Heart right ventricle (tissue), 16 donors: ENCODE measurements around the gene PLCB4. TPM values are rescaled to one million over a fixed set of nuclear protein-coding genes. Genes with fewer than 3 reads are reported as not detected.

Experiments
- ATAC-seq, 8 donors: fragments of 200-7000 bp; cut with Tn5 transposase; one replicate each; pipeline ENCODE4 v1.9.1; 2020; ENCODE audit warnings: mild to moderate bottlenecking in 8 of 8, moderate library complexity in 8 of 8, moderate number of reproducible peaks in 1 of 8
- DNase-seq, 2 donors: peaks; one replicate each; pipeline ENCODE4 v3.0.0-alpha.2; 2020
- H3K27ac ChIP-seq, 10 donors: fragments of 200-600 bp; sonication (generic) in 2 of 10; one replicate each; pipeline versions ENCODE4 v1.5.0 to v1.8.0; 2020 to 2022; ENCODE audit warnings: mild to moderate bottlenecking in 3 of 10
- H3K27me3 ChIP-seq, 7 donors: fragments of 200-600 bp; one replicate each; pipeline ENCODE4 v1.8.0; 2021 to 2022; ENCODE audit warnings: mild to moderate bottlenecking in 2 of 7
- H3K36me3 ChIP-seq, 9 donors: fragments of 200-600 bp; sonication (generic) in 1 of 9; one replicate each; pipeline versions ENCODE4 v1.5.0 to v1.8.0; 2020 to 2022; ENCODE audit warnings: mild to moderate bottlenecking in 2 of 9
- H3K4me1 ChIP-seq, 9 donors: fragments of 200-600 bp; sonication (generic) in 1 of 9; one replicate each; pipeline versions ENCODE4 v1.5.0 to v1.8.0; 2020 to 2022; ENCODE audit warnings: mild to moderate bottlenecking in 4 of 9
- H3K4me3 ChIP-seq, 10 donors: fragments of 200-600 bp; sonication (generic) in 2 of 10; one replicate each; pipeline versions ENCODE4 v1.5.0 to v1.8.0; 2020 to 2022; ENCODE audit warnings: mild to moderate bottlenecking in 7 of 10, moderate library complexity in 2 of 10
- H3K9me3 ChIP-seq, 11 donors: fragments of 200-600 bp in 10 of 11; sonication (generic) in 2 of 11; one replicate each; pipeline versions ENCODE4 v1.5.0 to v1.8.0; 2013 to 2022; ENCODE audit warnings: mild to moderate bottlenecking in 2 of 11, control low read depth in 1 of 11, moderate library complexity in 1 of 11
- WGBS, 2 donors: extraction: QIAGEN DNeasy Blood & Tissue Kit; methylation state at CpG; one replicate each; pipeline ENCODE4 v1.1.7; 2013; ENCODE audit warnings: inconsistent platforms in 1 of 2; 5-methylcytosine and 5-hydroxymethylcytosine counted together
- intact Hi-C, 10 donors: fragments of 100-400 bp; cut with DNase I; formaldehyde crosslinking; loops; one replicate each; pipeline versions ENCODE4 v1.11.1 to v1.14.2; 2022
- polyA plus RNA-seq, 2 donors: library from polyadenylated mRNA; stranded (reverse); fragments of 200-250 nt; gene quantifications; one replicate each; pipeline ENCODE4 v1.2.3, GENCODE V29; 2013
- total RNA-seq, 10 donors: library from RNA; stranded (reverse); fragmentation: NEBNext Ultra II Directional in 3 of 10; extraction: Animal tissue kit (Norgen Biotek cat#: 25700) in 3 of 10; gene quantifications; one replicate each; pipeline versions ENCODE4 v1.2.1 to v1.2.4, GENCODE V29; 2021 to 2023
- TF ChIP-seq, protein P1 (sequence below), 9 donors: fragments of 200-600 bp; sonication (generic) in 2 of 9; IDR thresholded peaks; one replicate each; pipeline versions ENCODE4 v1.5.0 to v1.8.0; 2021 to 2022; ENCODE audit warnings: antibody characterized with exemption in 9 of 9, mild to moderate bottlenecking in 5 of 9, moderate library complexity in 1 of 9
- donor health status: Arrhythmogenic right ventricular cardiomyopathy.
- donor health status: ischemic (EF 13 %, LVEDD 7.1; RV severe dilation, severe dysfunction).
- donor health status: healthy with polysubstance abuse.
- donor health status: DM: no; HTN: yes; CAD: no.
- donor health status: DM: no; HTN: no; CAD: no.
- donor health status: ischemic (EF 25% LVEDD 6.9; RV normal size, moderate dysfunction).
- donor health status: ischemic (EF 25% LVEDD 5.7; RV mildly dilated, moderate dysfunction).
- donor health status: healthy.
- donor health status: DM: yes; HTN: yes; CAD: no.
- donor health status: Ischemic cardiomyopathy.
- donor health status: ischemic (EF 35%, LVEDD 5.7; RV mildly dilated, moderate dysfunction).
- donor health status: nonischemic (EF 11% LVEDD 7.7; RV severe dilation, severe dysfunction).
- donor health status: DM: yes; HTN: yes; CAD: no.
- donor health status: PGD.
- donor health status: ischemic (EF 29% LVEDD 5.4; RV normal size, mild dysfunction).
- donor health status: nonischemic (EF 23%, LVEDD 6.1; RV moderate dilation, normal function).

PLCB4 gene
- total and polyA plus RNA-seq, 12 donors = 3.6 to 33.3 (median 28.4) TPM

DNA sequence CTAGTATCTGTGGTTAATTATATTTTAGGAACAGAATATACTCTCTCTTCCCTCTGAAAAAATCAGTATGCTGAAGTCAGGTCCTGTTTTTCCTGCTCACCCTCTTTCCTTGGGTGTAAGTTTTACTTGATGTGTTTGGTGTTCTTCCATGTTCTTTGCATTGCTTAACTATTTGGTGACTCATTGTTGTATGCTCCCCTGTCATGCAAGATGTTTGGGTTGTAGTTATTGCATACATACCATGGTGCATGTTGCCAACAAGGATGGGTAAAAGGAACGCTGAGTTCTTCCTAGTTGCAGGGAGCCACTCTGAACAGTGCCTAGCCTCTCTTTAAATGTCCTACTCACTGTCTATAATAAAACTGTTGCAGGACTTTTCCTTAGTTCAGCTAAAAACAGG is 237.6 kb downstream of the PLCB4 start:
- H3K4me1 ChIP-seq = peaks cover under 1 to 15% (median 12%) of the 10 kb centered on the region in 9 donors
- ATAC-seq (peak in 1 of 8 donors; percentile 20), DNase-seq (no peak)
- H3K4me3 ChIP-seq = no peak overlapping the region
- TF ChIP-seq, protein P1, sequence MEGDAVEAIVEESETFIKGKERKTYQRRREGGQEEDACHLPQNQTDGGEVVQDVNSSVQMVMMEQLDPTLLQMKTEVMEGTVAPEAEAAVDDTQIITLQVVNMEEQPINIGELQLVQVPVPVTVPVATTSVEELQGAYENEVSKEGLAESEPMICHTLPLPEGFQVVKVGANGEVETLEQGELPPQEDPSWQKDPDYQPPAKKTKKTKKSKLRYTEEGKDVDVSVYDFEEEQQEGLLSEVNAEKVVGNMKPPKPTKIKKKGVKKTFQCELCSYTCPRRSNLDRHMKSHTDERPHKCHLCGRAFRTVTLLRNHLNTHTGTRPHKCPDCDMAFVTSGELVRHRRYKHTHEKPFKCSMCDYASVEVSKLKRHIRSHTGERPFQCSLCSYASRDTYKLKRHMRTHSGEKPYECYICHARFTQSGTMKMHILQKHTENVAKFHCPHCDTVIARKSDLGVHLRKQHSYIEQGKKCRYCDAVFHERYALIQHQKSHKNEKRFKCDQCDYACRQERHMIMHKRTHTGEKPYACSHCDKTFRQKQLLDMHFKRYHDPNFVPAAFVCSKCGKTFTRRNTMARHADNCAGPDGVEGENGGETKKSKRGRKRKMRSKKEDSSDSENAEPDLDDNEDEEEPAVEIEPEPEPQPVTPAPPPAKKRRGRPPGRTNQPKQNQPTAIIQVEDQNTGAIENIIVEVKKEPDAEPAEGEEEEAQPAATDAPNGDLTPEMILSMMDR (IDR thresholded peaks at IDR 0.05) = no peak
- intact Hi-C loops = no loop called here
- peaks cover 0 to 16% (median 0%) of the 10 kb centered on the region in 9 donors for H3K36me3 ChIP-seq
- no peaks in the 10 kb centered on the region for H3K9me3 ChIP-seq
- WGBS, 2 donors = 82 to 91% methylated on average over 1 of the region's 1 CpG
- no peak overlapping the region for H3K27ac ChIP-seq
- H3K27me3 ChIP-seq = no peaks in the 10 kb centered on the region

DNA sequence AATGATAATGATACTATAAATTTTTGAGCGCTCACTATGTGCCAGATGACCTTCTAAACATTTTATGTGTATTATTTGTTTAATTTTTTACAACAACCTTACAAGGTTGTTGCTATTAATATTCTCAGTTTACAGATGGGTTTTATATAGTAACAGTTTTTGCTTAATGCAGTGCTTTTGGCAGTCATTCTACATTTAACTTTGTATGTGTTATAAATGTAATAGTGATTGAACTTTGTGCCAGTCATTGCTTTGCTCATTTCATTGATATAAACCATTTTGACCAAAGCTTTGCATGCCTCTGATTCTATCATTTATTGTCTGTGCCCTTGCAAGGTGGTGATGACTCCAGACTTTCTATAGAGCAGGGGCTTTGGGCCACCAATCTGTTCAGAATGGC is 239.2 kb downstream of the PLCB4 start:
- H3K27ac ChIP-seq = no peak overlapping the region
- H3K9me3 ChIP-seq = no peaks in the 10 kb centered on the region
- no peak overlapping the region for H3K4me3 ChIP-seq
- TF ChIP-seq, protein P1 (IDR thresholded peaks at IDR 0.05) = no peak
- DNase-seq = no peak
- intact Hi-C loops = no loop called here
- no peaks in the 10 kb centered on the region for H3K27me3 ChIP-seq
- peaks cover 0 to 16% (median 0%) of the 10 kb centered on the region in 9 donors for H3K36me3 ChIP-seq
- 98 to 99% methylated on average over 1 of the region's 1 CpG for WGBS, 2 donors
- H3K4me1 ChIP-seq = peaks cover 0 to 4% (median 0%) of the 10 kb centered on the region in 9 donors
- ATAC-seq = no peak

DNA sequence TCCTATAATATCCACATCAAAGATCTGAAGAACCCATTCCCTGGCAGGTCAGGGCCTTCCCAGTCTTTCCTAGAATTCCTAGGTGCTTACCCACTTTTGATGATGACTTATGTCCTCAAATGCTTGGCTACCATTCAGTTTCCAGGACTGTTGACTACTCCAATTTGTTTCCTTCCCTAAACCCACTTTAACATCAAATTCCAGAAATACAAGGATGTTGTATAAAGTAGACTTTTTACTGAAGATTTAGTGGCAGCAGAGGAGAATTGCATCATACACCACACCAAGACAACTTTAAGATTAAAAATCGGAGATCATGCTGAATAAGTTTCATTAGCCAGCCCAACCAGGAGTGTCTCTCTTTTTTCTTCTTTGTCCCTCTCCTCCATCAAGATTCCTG is 242.2 kb downstream of the PLCB4 start:
- Histone ChIP-seq H3K27ac (no peak overlapping the region), H3K9me3 (no peaks in the 10 kb centered on the region), H3K4me3 (no peak overlapping the region), H3K36me3 (peaks cover 0 to 19% (median 0%) of the 10 kb centered on the region in 9 donors), H3K4me1 (peaks cover 0 to 4% (median 0%) of the 10 kb centered on the region in 9 donors), H3K27me3 (no peaks in the 10 kb centered on the region)
- ATAC-seq (no peak), DNase-seq (no peak)
- 72 to 87% methylated on average over 1 of the region's 1 CpG for WGBS, 2 donors
- TF ChIP-seq, protein P1 (IDR thresholded peaks at IDR 0.05) = no peak
- intact Hi-C loops = no loop called here

DNA sequence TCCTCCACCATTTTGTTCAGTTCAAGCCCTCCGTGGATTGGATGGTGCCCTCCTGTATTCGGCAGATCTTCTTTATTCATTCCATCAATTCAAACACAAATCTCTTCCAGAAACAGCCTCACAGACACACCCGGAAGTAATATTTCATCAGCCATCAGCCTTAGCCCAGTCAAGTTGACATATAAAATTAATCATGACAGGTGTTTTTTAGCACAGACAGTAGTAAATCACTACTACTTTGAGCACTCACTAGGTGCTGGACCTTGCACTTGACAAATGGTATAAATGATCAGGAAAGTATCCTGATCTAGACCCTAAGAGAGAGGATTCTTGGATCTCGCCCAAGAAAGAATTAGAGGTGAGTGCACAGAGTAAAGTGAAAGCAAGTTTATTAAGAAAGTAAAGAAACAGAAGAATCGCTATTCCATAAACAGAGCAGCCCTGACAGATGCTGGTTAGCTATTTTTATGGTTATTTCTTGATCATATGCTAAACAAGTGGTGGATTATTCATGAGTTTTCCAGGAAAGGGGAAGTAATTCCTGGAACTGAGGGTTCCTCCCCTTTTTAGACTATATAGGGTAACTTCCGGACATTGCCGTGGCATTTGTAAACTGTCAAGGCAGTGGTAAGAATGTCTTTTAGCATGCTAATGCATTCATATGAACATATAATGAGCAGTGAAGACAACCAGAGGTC is 250.9 kb downstream of the PLCB4 start:
- Histone ChIP-seq H3K27me3 (no peaks in the 10 kb centered on the region), H3K4me3 (peak overlapping the region in 2 of 10 donors; percentile 16 to 18), H3K9me3 (no peaks in the 10 kb centered on the region), H3K36me3 (no peaks in the 10 kb centered on the region), H3K4me1 (peaks cover 0 to 25% (median 12%) of the 10 kb centered on the region in 9 donors), H3K27ac (peak overlapping the region in 3 of 10 donors; percentile 15 to 67 (median 20))
- intact Hi-C loops = no loop called here
- DNase-seq (no peak), ATAC-seq (peak in 3 of 8 donors; percentile 10 to 23 (median 17))
- 66 to 74% methylated on average over 7 of the region's 7 CpGs for WGBS, 2 donors
- TF ChIP-seq, protein P1 (IDR thresholded peaks at IDR 0.05) = no peak
